Heart right ventricle (tissue), 16 donors: ENCODE data around the gene NDUFAB1. TPM values are rescaled to one million over a fixed set of nuclear protein-coding genes. Genes with fewer than 3 reads are reported as not detected.

Experiments used
- ATAC-seq, 8 donors: fragments of 200-7000 bp; cut with Tn5 transposase; one replicate each; pipeline ENCODE4 v1.9.1; 2020; ENCODE audit warnings: mild to moderate bottlenecking in 8 of 8, moderate library complexity in 8 of 8, moderate number of reproducible peaks in 1 of 8
- DNase-seq, 2 donors: peaks; one replicate each; pipeline ENCODE4 v3.0.0-alpha.2; 2020
- H3K27ac ChIP-seq, 10 donors: fragments of 200-600 bp; sonication (generic) in 2 of 10; one replicate each; pipeline versions ENCODE4 v1.5.0 to v1.8.0; 2020 to 2022; ENCODE audit warnings: mild to moderate bottlenecking in 3 of 10
- H3K27me3 ChIP-seq, 7 donors: fragments of 200-600 bp; one replicate each; pipeline ENCODE4 v1.8.0; 2021 to 2022; ENCODE audit warnings: mild to moderate bottlenecking in 2 of 7
- H3K36me3 ChIP-seq, 9 donors: fragments of 200-600 bp; sonication (generic) in 1 of 9; one replicate each; pipeline versions ENCODE4 v1.5.0 to v1.8.0; 2020 to 2022; ENCODE audit warnings: mild to moderate bottlenecking in 2 of 9
- H3K4me1 ChIP-seq, 9 donors: fragments of 200-600 bp; sonication (generic) in 1 of 9; one replicate each; pipeline versions ENCODE4 v1.5.0 to v1.8.0; 2020 to 2022; ENCODE audit warnings: mild to moderate bottlenecking in 4 of 9
- H3K4me3 ChIP-seq, 10 donors: fragments of 200-600 bp; sonication (generic) in 2 of 10; one replicate each; pipeline versions ENCODE4 v1.5.0 to v1.8.0; 2020 to 2022; ENCODE audit warnings: mild to moderate bottlenecking in 7 of 10, moderate library complexity in 2 of 10
- H3K9me3 ChIP-seq, 11 donors: fragments of 200-600 bp in 10 of 11; sonication (generic) in 2 of 11; one replicate each; pipeline versions ENCODE4 v1.5.0 to v1.8.0; 2013 to 2022; ENCODE audit warnings: mild to moderate bottlenecking in 2 of 11, control low read depth in 1 of 11, moderate library complexity in 1 of 11
- WGBS, 2 donors: extraction: QIAGEN DNeasy Blood & Tissue Kit; methylation state at CpG; one replicate each; pipeline ENCODE4 v1.1.7; 2013; ENCODE audit warnings: inconsistent platforms in 1 of 2; 5-methylcytosine and 5-hydroxymethylcytosine counted together
- intact Hi-C, 10 donors: fragments of 100-400 bp; cut with DNase I; formaldehyde crosslinking; loops; one replicate each; pipeline versions ENCODE4 v1.11.1 to v1.14.2; 2022
- polyA plus RNA-seq, 2 donors: library from polyadenylated mRNA; stranded (reverse); fragments of 200-250 nt; gene quantifications; one replicate each; pipeline ENCODE4 v1.2.3, GENCODE V29; 2013
- total RNA-seq, 10 donors: library from RNA; stranded (reverse); fragmentation: NEBNext Ultra II Directional in 3 of 10; extraction: Animal tissue kit (Norgen Biotek cat#: 25700) in 3 of 10; gene quantifications; one replicate each; pipeline versions ENCODE4 v1.2.1 to v1.2.4, GENCODE V29; 2021 to 2023
- TF ChIP-seq, protein P1 (sequence below), 9 donors: fragments of 200-600 bp; sonication (generic) in 2 of 9; IDR thresholded peaks; one replicate each; pipeline versions ENCODE4 v1.5.0 to v1.8.0; 2021 to 2022; ENCODE audit warnings: antibody characterized with exemption in 9 of 9, mild to moderate bottlenecking in 5 of 9, moderate library complexity in 1 of 9
- donor health status: Arrhythmogenic right ventricular cardiomyopathy.
- donor health status: ischemic (EF 13 %, LVEDD 7.1; RV severe dilation, severe dysfunction).
- donor health status: healthy with polysubstance abuse.
- donor health status: DM: no; HTN: yes; CAD: no.
- donor health status: DM: no; HTN: no; CAD: no.
- donor health status: ischemic (EF 25% LVEDD 6.9; RV normal size, moderate dysfunction).
- donor health status: ischemic (EF 25% LVEDD 5.7; RV mildly dilated, moderate dysfunction).
- donor health status: healthy.
- donor health status: DM: yes; HTN: yes; CAD: no.
- donor health status: Ischemic cardiomyopathy.
- donor health status: ischemic (EF 35%, LVEDD 5.7; RV mildly dilated, moderate dysfunction).
- donor health status: nonischemic (EF 11% LVEDD 7.7; RV severe dilation, severe dysfunction).
- donor health status: DM: yes; HTN: yes; CAD: no.
- donor health status: PGD.
- donor health status: ischemic (EF 29% LVEDD 5.4; RV normal size, mild dysfunction).
- donor health status: nonischemic (EF 23%, LVEDD 6.1; RV moderate dilation, normal function).

The NDUFAB1 gene
- total and polyA plus RNA-seq, 12 donors: 211 to 592 (median 418) TPM

DNA sequence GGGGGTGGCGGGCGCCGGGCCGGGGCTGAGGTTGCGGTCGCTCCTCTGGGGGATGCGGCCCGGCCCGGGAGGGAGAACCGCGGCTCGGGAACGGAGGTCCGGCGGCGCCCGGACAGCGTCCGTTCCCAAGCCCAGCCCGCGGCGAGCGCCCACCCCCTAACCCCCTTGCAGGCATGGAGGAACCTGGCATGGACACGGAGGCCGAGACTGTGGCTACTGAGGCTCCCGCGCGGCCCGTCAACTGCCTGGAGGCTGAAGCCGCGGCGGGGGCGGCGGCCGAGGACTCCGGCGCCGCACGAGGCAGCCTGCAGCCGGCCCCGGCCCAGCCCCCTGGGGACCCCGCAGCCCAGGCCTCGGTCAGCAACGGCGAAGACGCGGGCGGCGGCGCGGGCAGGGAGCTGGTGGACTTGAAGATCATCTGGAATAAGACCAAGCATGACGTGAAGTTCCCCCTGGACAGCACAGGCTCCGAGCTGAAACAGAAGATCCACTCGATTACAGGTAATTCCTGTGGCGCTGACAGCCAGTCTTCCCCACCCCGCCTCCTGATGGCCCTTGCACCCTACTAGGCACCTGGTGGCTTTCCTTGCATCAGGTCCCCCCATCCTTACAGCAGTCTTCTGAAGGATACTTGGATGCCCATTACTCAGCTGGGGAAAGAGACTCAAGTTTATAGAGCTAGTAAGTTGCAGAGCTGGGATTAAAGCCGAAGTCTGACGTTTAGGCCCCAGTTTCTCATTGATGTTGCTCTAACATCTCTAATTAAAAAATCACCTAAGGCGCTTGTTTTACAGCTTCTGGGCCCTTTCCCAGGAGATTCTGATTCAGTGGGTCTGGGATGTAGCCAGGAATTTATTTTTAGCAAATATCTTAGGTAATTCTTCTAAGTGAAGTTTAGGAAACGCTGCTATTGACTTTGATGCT is 38.1 kb downstream of the NDUFAB1 start:
- peaks cover 0 to 49% (median 31%) of the 10 kb centered on the region in 9 donors for H3K36me3 ChIP-seq
- peak overlapping the region; percentile 79 to 97 (median 93) for H3K27ac ChIP-seq
- H3K4me3 ChIP-seq: peak overlapping the region; percentile 82 to 99 (median 93)
- 1% methylated on average over 55 to 60 of the region's 60 CpGs for WGBS, 2 donors
- DNase-seq (peak in 1 of 2 donors; percentile 30), ATAC-seq (peak in 2 of 8 donors; percentile 3 to 8)
- TF ChIP-seq, protein P1, sequence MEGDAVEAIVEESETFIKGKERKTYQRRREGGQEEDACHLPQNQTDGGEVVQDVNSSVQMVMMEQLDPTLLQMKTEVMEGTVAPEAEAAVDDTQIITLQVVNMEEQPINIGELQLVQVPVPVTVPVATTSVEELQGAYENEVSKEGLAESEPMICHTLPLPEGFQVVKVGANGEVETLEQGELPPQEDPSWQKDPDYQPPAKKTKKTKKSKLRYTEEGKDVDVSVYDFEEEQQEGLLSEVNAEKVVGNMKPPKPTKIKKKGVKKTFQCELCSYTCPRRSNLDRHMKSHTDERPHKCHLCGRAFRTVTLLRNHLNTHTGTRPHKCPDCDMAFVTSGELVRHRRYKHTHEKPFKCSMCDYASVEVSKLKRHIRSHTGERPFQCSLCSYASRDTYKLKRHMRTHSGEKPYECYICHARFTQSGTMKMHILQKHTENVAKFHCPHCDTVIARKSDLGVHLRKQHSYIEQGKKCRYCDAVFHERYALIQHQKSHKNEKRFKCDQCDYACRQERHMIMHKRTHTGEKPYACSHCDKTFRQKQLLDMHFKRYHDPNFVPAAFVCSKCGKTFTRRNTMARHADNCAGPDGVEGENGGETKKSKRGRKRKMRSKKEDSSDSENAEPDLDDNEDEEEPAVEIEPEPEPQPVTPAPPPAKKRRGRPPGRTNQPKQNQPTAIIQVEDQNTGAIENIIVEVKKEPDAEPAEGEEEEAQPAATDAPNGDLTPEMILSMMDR (IDR thresholded peaks at IDR 0.05): no peak
- H3K4me1 ChIP-seq: peaks cover 10 to 45% (median 40%) of the 10 kb centered on the region in 9 donors
- intact Hi-C loops: loop anchor here in 6 of 10 donors (1.0 to 5.0 kb wide), 5 partner anchors 38 to 61 kb away; partner anchors contain the start of genes NDUFAB1 (in 6 of the 6) and GGA2 (in 2 of the 6)
- no peaks in the 10 kb centered on the region for H3K9me3 ChIP-seq
- H3K27me3 ChIP-seq: no peaks in the 10 kb centered on the region

DNA sequence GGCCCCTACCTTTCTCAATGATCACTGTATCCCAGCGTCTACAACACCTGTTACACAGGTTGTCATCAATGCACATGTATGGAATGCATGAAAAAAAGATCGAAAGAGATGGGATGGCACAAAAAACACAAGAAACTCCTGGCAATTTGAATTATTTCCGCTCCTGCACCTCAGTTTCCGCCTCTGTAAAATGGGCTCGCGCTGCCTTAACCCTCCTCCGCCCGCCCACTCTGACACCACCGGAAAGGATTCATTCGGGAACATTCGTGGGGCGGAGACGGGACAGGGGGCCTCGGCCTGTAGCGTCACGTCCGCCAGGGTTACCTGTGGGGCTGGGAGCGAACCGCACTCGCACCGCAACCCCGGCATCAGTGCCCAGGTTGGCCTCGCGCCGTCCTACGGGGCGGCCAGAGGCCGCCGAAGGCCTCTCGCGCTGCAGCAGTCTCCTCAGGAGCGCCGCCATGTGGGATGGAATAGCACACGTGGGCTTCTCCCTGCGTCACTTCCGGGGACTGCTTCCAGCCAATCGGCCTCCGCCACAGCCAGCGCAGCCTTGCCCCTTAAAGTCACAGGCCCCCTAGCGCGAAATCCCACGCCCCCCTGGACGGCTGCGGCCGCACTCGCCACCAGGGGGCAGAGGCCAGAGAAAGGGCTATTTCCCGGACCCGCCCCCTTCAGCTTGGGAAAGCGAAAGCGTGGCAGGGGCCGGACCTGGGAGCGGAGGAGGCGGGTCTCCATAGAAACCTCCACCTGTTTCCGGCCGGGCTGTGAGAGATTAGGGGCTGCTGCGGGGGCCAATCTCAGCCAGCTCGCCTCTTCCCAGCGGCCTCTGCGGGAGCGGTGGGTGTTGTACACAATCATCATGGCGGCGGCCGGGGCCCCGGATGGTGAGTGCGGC is 39.0 kb downstream of the NDUFAB1 start, which contains the start of the genes EARS2 and UBFD1:
EARS2 (minus strand) TSS at position 470 of the 898 bp plus-strand sequence; CDS start at position 463, 7 bp downstream.
UBFD1 (plus strand) TSS at position 847 of the 898 bp plus-strand sequence; CDS start at position 863, 16 bp downstream.
- Histone ChIP-seq H3K4me1 (peaks cover 10 to 45% (median 40%) of the 10 kb centered on the region in 9 donors), H3K27ac (peak within 1 kb of the TSS; percentile 79 to 97 (median 93)), H3K4me3 (peak within 1 kb of the TSS; percentile 82 to 99 (median 93)), H3K36me3 (peaks cover 0 to 49% (median 23%) of the 10 kb centered on the region in 9 donors), H3K27me3 (no peaks in the 10 kb centered on the region), H3K9me3 (no peaks in the 10 kb centered on the region)
- intact Hi-C loops: loop anchor here in 6 of 10 donors (1.0 to 5.0 kb wide), 5 partner anchors 39 to 60 kb away; partner anchors contain the start of genes NDUFAB1 (in 6 of the 6) and GGA2 (in 2 of the 6)
- TF ChIP-seq, protein P1 (IDR thresholded peaks at IDR 0.05): peak; percentile 88 to 99 (median 97)
- DNase-seq: peak; percentile 98
- peak; percentile 96 to 98 (median 98) for ATAC-seq
- 2% methylated on average over 63 to 65 of the region's 65 CpGs for WGBS, 2 donors

DNA sequence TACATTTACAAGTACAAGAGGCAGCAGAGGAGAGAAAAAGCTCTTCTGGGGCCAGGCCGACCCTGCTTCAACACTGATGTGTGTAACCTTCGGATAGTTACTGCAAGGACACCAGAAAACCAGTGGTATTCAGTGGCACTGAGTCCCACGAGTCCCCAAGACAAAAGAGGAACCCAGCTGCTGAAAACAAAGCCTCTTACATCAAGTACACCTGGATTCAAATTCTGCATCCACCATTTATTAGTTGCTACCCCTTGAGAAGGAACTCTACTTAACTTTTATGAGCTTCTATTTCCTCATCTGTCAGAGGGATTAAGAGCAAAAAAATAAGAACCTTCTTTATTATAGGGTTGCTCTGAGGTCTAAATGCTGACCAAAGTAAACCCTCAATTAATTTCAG is 41.6 kb downstream of the NDUFAB1 start:
- Histone ChIP-seq H3K9me3 (no peaks in the 10 kb centered on the region), H3K4me3 (no peak overlapping the region), H3K4me1 (peaks cover 10 to 26% (median 23%) of the 10 kb centered on the region in 9 donors), H3K27ac (no peak overlapping the region), H3K36me3 (peaks cover 0 to 49% (median 29%) of the 10 kb centered on the region in 9 donors), H3K27me3 (no peaks in the 10 kb centered on the region)
- intact Hi-C loops: no loop called here
- ATAC-seq (no peak), DNase-seq (no peak)
- TF ChIP-seq, protein P1 (IDR thresholded peaks at IDR 0.05): no peak
- WGBS, 2 donors: 76 to 80% methylated on average over 3 of the region's 3 CpGs
